Breast epithelium (tissue), 4 donors: ENCODE measurements around the gene CTNNA1. TPM values are rescaled to one million over a fixed set of nuclear protein-coding genes. Genes with fewer than 3 reads are reported as not detected.

ENCODE experiments used
- DNase-seq, 2 donors: peaks; one replicate each; pipeline ENCODE4 v3.0.0-alpha.2; 2019; ENCODE audit warnings: low spot score in 2 of 2
- H3K27ac ChIP-seq, 2 donors: fragments of 200-600 bp; sonication (generic) in 1 of 2; one replicate each; pipeline ENCODE4 v1.5.1; 2016 to 2019; ENCODE audit warnings: mild to moderate bottlenecking in 1 of 2
- H3K27me3 ChIP-seq, 2 donors: fragments of 200-600 bp; sonication (generic) in 1 of 2; one replicate each; pipeline versions ENCODE4 v1.5.1 to v1.6.0; 2017 to 2019; ENCODE audit warnings: control low read depth in 1 of 2, mild to moderate bottlenecking in 1 of 2
- H3K36me3 ChIP-seq: fragments of 200-600 bp; one replicate; pipeline ENCODE4 v1.5.1; 2019
- H3K4me1 ChIP-seq, 2 donors: fragments of 200-600 bp; sonication (generic); one replicate each; pipeline ENCODE4 v1.5.1; 2016 to 2019; ENCODE audit warnings: control low read depth in 1 of 2
- H3K4me3 ChIP-seq, 3 donors: fragments of 200-600 bp; sonication (generic); 1 replicate in 2 of 3; 2 replicates in 1 of 3; pipeline ENCODE4 v1.5.1; 2016 to 2019; ENCODE audit warnings: mild to moderate bottlenecking in 3 of 3, moderate library complexity in 2 of 3
- H3K9me3 ChIP-seq, 2 donors: fragments of 200-600 bp; sonication (generic) in 1 of 2; one replicate each; pipeline ENCODE4 v1.5.1; 2016 to 2019; ENCODE audit warnings: control low read depth in 1 of 2
- CTCF ChIP-seq, 3 donors: fragments of 450-650 bp; IDR thresholded peaks; one replicate each; pipeline ENCODE4 v1.5.1; 2016 to 2017; ENCODE audit warnings: antibody characterized with exemption in 3 of 3, mild to moderate bottlenecking in 3 of 3, moderate library complexity in 3 of 3
- POLR2A ChIP-seq: fragments of 450-650 bp; IDR thresholded peaks from one replicate; pipeline ENCODE4 v1.6.1; 2016; ENCODE audit warnings: antibody characterized with exemption, mild to moderate bottlenecking, moderate library complexity
- POLR2AphosphoS5 ChIP-seq, 3 donors: sonication (generic); formaldehyde crosslinking; IDR thresholded peaks; one replicate each; pipeline ENCODE4 v1.6.1; 2017; ENCODE audit warnings: antibody characterized with exemption in 3 of 3
- intact Hi-C: fragments of 100-400 bp; cut with DNase I; formaldehyde crosslinking; loops from one replicate; pipeline ENCODE4 v1.15.1; 2023; ENCODE audit warnings: low total_unique reads
- total RNA-seq, 3 donors: library from RNA; depleted of rRNA; stranded (reverse); fragments of >200 nt; gene quantifications; one replicate each; pipeline ENCODE4 v1.1.0, GENCODE V29; 2016

The CTNNA1 gene
- total RNA-seq, 3 donors from 2014 or later: 314 to 389 (median 321) TPM

DNA sequence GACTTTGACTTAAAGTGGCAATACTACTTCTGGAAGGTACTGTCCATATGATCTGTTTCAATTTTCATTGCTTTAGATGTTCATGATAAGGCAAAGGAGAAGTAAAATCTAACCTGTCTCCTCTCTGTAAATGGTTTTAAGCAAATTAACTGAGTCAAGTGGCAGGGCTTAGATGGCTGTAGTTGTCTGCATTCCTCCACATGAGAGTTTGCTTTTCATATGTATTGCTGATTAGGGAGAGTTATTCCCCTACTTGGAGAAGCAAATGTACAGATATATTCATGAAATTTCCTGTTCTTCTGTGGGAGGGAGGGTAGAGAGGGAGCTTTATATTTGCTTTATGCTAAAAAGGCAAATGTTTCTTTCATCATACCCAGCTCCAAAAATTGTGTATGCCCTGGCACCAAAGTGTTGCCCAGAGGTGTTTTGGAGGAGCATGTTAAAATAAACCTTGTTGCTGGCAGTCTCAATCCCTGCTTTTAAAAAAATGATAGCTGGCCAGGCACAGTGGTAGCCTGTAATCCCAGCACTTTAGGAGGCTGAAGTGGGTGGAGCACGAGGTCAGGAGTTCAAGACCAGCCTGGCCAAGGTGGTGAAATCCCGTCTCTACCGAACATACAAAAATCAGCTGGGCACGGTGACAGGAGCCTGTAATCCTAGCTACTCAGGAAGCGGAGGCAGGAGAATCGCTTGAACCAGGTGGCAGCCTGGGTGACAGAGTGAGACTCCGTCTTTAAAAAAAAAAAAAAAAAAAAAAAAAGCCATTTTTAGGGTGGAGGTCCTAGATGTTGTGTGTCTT is 125.4 kb downstream of the CTNNA1 start:
- H3K27me3 ChIP-seq: no peaks in the 10 kb centered on the region
- intact Hi-C loops: no loop called here
- H3K4me1 ChIP-seq: peaks cover 4 to 5% of the 10 kb centered on the region in 2 donors
- H3K4me3 ChIP-seq: no peak overlapping the region
- DNase-seq: no peak
- H3K27ac ChIP-seq: no peak overlapping the region
- TF ChIP-seq CTCF (IDR thresholded peaks at IDR 0.05): no peak
- no peak for TF ChIP-seq POLR2A
- no peak for TF ChIP-seq POLR2AphosphoS5 (IDR thresholded peaks at IDR 0.05)
- no peaks in the 10 kb centered on the region for H3K36me3 ChIP-seq
- H3K9me3 ChIP-seq: no peaks in the 10 kb centered on the region

- Histone ChIP-seq H3K4me3 (no peak overlapping the region), H3K9me3 (no peaks in the 10 kb centered on the region), H3K36me3 (no peaks in the 10 kb centered on the region), H3K4me1 (no peaks in the 10 kb centered on the region), H3K27ac (no peak overlapping the region), H3K27me3 (no peaks in the 10 kb centered on the region)
- intact Hi-C loops: no loop called here
- no peak for DNase-seq
- TF ChIP-seq POLR2A (no peak), CTCF (IDR thresholded peaks at IDR 0.05) (no peak), POLR2AphosphoS5 (IDR thresholded peaks at IDR 0.05) (no peak)
Observed at GRCh38 chr5:138883211-138883610, 130.0 kb downstream of the CTNNA1 start.

DNA sequence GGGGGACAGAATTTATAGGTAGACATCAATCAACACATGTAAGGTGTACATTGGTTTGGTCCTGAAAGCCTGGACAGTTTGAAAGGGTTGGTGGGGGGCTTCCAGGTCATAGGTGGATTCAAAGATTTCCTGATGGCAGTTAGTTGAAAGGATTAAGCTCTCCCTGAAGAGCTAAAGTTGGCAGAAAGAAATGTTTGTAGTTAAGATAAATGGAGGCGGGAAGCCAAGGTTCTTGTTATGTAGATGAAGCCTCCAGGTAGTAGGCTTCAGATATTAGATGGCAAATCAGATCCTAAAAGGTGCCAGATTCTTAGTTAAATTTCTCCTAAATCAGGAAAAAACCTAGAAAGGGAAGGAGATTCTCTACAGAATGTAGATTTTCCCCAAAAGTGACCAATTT is 130.9 kb downstream of the CTNNA1 start:
- no peak for TF ChIP-seq CTCF (IDR thresholded peaks at IDR 0.05)
- no peak for TF ChIP-seq POLR2AphosphoS5 (IDR thresholded peaks at IDR 0.05)
- no peak for TF ChIP-seq POLR2A
- no peak overlapping the region for H3K27ac ChIP-seq
- H3K4me3 ChIP-seq: no peak overlapping the region
- H3K36me3 ChIP-seq: no peaks in the 10 kb centered on the region
- intact Hi-C loops: no loop called here
- DNase-seq: no peak
- H3K4me1 ChIP-seq: no peaks in the 10 kb centered on the region
- no peaks in the 10 kb centered on the region for H3K9me3 ChIP-seq
- H3K27me3 ChIP-seq: no peaks in the 10 kb centered on the region

GRCh38 chr5:138884554-138884953 is 131.3 kb downstream of the CTNNA1 start:
- Histone ChIP-seq H3K27me3 (no peaks in the 10 kb centered on the region), H3K9me3 (no peaks in the 10 kb centered on the region), H3K27ac (no peak overlapping the region), H3K4me1 (no peaks in the 10 kb centered on the region), H3K4me3 (no peak overlapping the region), H3K36me3 (no peaks in the 10 kb centered on the region)
- TF ChIP-seq POLR2A (no peak), POLR2AphosphoS5 (IDR thresholded peaks at IDR 0.05) (no peak), CTCF (IDR thresholded peaks at IDR 0.05) (no peak)
- DNase-seq: no peak
- intact Hi-C loops: no loop called here

- H3K9me3 ChIP-seq: no peaks in the 10 kb centered on the region
- TF ChIP-seq POLR2AphosphoS5 (IDR thresholded peaks at IDR 0.05) (no peak), POLR2A (no peak), CTCF (IDR thresholded peaks at IDR 0.05) (no peak)
- DNase-seq: no peak
- no peaks in the 10 kb centered on the region for H3K4me1 ChIP-seq
- intact Hi-C loops: no loop called here
- no peaks in the 10 kb centered on the region for H3K27me3 ChIP-seq
- H3K36me3 ChIP-seq: no peaks in the 10 kb centered on the region
- H3K27ac ChIP-seq: no peak overlapping the region
- no peak overlapping the region for H3K4me3 ChIP-seq
Observed at GRCh38 chr5:138889994-138890393, 136.8 kb downstream of the CTNNA1 start.
